Renal pelvis (tissue), 4 donors: ENCODE measurements around the gene ACOXL. TPM values are rescaled to one million over a fixed set of nuclear protein-coding genes. Genes with fewer than 3 reads are reported as not detected.
A peak's percentile ranks its signal among the peaks of the same experiment; 100 is the strongest.
"Not testable (repeated sequence)": the region's sequence is repeated elsewhere in the genome, so short reads cannot be mapped to it uniquely, and the experiment has no call there.

Experiments used
- DNase-seq: peaks from one replicate; pipeline ENCODE4 v3.0.0-alpha.2; 2013
- polyA plus RNA-seq, 3 donors: library from polyadenylated mRNA; unstranded; fragments of 120-200 nt; gene quantifications; one replicate each; pipeline ENCODE4 v1.2.1, GENCODE V29; 2013; ENCODE audit not compliant: insufficient read length in 3 of 3

The ACOXL gene
- polyA plus RNA-seq, 3 donors = 0.65 to 0.99 (median 0.93) TPM

GRCh38 chr2:111057045-111057444 is 324.7 kb downstream of the ACOXL start:
- DNase-seq = no peak

GRCh38 chr2:111057721-111058120 is 325.3 kb downstream of the ACOXL start:
- no peak for DNase-seq

- no peak for DNase-seq
These were observed 325.9 kb downstream of the ACOXL start for GRCh38 chr2:111058264-111058663.

- no peak for DNase-seq
These were observed 328.8 kb downstream of the ACOXL start for GRCh38 chr2:111061191-111061590.

- DNase-seq = no peak
These were observed 330.0 kb downstream of the ACOXL start for GRCh38 chr2:111062417-111062816.

GRCh38 chr2:111066062-111066593 is 333.8 kb downstream of the ACOXL start:
- no peak for DNase-seq

- peak; percentile 26 for DNase-seq
These were observed 336.2 kb downstream of the ACOXL start for GRCh38 chr2:111068435-111069058.

- DNase-seq = no peak
These were observed 337.3 kb downstream of the ACOXL start for GRCh38 chr2:111069722-111070121.

- peak; percentile 55 for DNase-seq
These were observed 339.3 kb downstream of the ACOXL start for GRCh38 chr2:111071600-111072171.

GRCh38 chr2:111072220-111072871 is 340.0 kb downstream of the ACOXL start:
- DNase-seq = no peak

GRCh38 chr2:111082659-111083058 is 350.3 kb downstream of the ACOXL start:
- not testable (repeated sequence) for DNase-seq

- no peak for DNase-seq
These were observed 359.4 kb downstream of the ACOXL start for GRCh38 chr2:111091811-111092211.

- DNase-seq = no peak
These were observed 362.3 kb downstream of the ACOXL start for GRCh38 chr2:111094691-111095090.

- no peak for DNase-seq
These were observed 363.1 kb downstream of the ACOXL start for GRCh38 chr2:111095434-111095833.

- DNase-seq = no peak
These were observed 367.0 kb downstream of the ACOXL start for GRCh38 chr2:111099402-111099801.

GRCh38 chr2:111100087-111100764 is 367.9 kb downstream of the ACOXL start:
- DNase-seq = no peak

- DNase-seq = no peak
These were observed 368.4 kb downstream of the ACOXL start for GRCh38 chr2:111100765-111101162.

- no peak for DNase-seq
These were observed 369.2 kb downstream of the ACOXL start for GRCh38 chr2:111101592-111101991.

- DNase-seq = no peak
These were observed 369.8 kb downstream of the ACOXL start for GRCh38 chr2:111102216-111102615.

- DNase-seq = no peak
These were observed 373.6 kb downstream of the ACOXL start for GRCh38 chr2:111105926-111106325.

GRCh38 chr2:111106706-111107105 is 374.3 kb downstream of the ACOXL start:
- no peak for DNase-seq

GRCh38 chr2:111108745-111109271 is 376.4 kb downstream of the ACOXL start:
- DNase-seq = no peak
